ENCODE measurements around the gene NPB.
A peak's percentile ranks its signal among the peaks of the same experiment; 100 is the strongest.

The NPB gene

DNA sequence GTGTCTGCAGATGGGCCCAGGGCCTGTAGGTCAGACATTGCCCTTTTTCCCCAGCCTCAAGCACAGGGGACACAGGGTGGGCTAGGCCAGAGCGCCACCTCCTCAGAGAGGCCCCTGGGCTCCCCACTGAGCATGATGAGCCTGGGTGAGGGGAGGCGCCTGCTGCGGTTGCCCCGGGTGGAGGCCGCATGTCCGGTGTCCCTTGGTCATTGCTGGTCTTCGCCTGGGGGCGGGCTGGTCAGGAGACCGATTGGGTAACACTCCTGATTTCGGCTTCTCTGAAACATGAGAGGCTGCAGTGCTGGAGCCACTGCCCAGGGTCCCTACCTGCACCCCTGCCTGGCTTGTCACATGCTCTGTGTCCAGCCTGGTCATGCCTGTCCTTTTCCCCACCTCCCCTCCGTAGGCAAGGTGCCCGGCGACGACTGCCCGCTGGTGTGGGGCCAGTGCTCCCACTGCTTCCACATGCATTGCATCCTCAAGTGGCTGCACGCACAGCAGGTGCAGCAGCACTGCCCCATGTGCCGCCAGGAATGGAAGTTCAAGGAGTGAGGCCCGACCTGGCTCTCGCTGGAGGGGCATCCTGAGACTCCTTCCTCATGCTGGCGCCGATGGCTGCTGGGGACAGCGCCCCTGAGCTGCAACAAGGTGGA is 2.4 kb upstream of the NPB start:
- no peak for DNase-seq

- DNase-seq: no peak
Measured at GRCh38 chr17:81900181-81900820, 1.7 kb upstream of the NPB start.

- no peak for DNase-seq
Measured at GRCh38 chr17:81901167-81902022, 643 bp upstream of the NPB start.

DNA sequence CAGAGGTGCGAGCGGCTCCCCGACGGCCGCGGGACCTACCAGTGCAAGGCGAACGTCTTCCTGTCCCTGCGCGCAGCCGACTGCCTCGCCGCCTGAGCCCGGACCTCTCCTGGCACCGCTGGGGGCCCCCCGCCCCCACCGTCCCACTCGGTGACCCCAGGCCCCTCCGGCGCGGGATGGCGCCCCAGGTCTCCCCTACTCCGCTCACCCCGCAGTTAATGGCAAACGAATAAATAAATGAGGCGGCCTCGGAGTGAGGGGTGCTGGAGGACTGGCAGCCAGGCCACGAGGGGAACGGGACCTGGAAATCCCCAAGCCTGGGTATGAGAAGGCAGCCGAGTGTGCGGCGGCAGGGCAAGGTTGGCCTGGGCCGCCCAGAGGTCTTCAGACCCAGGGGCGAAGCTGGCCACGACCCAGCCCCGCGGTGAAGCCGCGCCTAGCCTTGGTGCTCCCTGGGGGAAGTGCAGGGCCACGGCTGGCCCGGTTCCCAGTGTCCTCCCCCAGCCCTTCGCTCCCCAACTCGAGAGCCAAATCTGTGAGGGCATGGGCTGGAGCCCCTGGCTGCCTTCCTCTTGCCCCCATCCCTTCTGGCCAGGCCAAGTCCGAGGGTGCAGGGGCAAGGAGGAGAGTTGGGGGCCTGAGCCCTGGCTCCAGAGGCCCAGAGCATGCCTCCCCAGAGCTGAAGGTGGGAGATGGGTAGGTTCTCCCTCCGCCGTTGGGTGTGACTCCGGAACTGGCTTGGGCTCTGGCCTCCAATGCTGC is 796 bp downstream of the NPB start:
- DNase-seq: no peak

- DNase-seq: no peak
Measured at GRCh38 chr17:81903415-81903831, 1.4 kb downstream of the NPB start.

DNA sequence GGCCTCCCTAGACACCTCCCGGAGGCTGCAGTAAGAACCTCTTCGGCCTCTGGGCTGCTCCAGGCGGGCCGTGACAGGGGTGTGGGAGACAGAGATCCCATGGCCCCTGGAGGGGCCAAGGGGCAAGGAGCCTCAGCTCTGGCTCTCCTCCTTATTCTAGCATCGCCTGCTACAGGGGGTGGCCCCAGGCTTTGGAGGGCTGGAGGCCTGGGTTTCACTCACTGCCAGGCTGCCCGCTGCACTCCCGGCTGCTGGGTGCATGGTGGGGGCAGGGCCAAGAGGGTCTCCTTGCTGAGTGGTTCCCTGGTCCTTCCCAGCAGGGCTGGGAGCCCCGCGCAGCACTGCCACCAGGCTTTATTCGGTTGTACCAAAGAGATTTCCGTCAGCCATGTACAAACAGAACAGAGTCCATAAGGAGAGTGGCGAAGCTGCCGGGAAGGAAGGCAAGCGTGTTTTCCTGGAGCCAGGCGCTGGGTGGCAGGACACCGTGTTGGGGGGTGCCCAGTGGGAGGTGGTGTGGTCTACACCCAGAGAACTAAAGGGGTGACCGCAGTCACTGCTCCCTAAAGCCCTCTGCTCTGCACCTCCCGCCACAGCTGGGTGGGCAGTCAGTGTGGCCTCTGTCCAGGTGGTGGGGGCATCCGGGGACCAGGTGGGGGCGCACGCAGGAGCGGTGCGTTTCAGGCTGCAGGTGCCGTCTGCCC is 2.0 kb downstream of the NPB start:
- DNase-seq: no peak

DNA sequence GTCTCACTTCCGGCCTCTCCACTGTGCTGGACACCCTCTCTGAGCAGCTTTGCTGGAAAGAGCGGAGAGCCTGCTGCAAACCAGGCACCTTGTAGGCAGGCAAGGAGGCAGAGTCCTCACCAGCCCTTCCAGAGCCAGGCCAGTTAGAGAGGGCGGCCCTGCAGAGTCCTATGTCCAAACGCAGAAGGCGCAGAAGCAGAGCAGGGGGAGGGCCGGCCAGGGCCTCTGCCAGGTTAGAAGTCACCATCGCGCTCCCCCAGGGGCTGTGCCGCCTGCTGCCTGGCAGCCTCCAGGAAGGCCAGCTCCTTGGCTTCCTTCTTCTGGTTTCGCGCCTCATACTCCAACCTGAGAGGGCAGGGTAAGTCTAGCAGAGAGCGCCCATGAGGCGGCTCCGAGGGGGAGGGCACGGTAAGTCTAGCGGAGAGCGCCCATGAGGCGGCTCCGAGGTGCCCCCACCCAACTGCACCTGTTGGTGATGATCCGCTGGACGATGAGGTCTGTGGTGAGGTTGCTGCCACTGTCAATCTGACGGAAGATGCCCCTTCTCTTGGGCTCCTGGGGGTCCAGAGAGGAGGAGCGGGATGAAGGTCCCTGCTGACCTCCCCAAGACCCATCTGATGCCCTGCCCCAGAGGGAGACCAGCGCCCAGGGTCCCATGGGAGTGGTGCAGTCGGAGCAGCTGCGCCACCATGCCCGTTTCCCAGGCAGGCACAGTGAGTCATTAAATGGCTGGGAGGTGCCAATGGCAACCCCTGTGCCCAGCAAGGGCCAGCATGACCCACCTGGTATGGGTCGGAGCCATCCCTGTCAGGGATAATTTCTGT is 2.8 kb downstream of the NPB start:
- DNase-seq: no peak

DNA sequence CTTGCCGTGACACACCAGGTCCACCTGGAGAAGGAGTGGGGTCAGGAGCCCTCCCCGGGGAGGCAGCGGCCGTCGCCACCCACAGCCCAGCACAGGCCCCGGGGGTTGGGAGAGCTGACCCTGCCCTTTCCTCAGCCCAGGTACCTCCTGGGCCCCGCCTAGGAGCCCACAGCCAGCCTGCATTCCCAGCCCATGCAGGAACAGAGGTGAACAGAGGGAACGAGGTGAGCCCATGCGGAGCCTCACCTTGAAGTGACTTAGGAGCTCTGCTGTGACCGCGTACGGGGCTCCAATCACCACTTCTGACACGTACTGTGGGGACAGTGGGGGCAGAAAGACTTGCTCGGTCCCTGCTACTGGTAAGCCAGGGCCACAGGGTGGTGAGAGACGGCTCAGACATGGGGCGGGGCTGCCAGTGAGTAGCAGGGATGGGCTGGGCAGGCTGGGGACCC is 3.4 kb downstream of the NPB start:
- no peak for DNase-seq

GRCh38 chr17:81905993-81906392 is 4.0 kb downstream of the NPB start:
- DNase-seq: no peak

GRCh38 chr17:81906476-81907218 is 4.6 kb downstream of the NPB start:
- no peak for DNase-seq

DNA sequence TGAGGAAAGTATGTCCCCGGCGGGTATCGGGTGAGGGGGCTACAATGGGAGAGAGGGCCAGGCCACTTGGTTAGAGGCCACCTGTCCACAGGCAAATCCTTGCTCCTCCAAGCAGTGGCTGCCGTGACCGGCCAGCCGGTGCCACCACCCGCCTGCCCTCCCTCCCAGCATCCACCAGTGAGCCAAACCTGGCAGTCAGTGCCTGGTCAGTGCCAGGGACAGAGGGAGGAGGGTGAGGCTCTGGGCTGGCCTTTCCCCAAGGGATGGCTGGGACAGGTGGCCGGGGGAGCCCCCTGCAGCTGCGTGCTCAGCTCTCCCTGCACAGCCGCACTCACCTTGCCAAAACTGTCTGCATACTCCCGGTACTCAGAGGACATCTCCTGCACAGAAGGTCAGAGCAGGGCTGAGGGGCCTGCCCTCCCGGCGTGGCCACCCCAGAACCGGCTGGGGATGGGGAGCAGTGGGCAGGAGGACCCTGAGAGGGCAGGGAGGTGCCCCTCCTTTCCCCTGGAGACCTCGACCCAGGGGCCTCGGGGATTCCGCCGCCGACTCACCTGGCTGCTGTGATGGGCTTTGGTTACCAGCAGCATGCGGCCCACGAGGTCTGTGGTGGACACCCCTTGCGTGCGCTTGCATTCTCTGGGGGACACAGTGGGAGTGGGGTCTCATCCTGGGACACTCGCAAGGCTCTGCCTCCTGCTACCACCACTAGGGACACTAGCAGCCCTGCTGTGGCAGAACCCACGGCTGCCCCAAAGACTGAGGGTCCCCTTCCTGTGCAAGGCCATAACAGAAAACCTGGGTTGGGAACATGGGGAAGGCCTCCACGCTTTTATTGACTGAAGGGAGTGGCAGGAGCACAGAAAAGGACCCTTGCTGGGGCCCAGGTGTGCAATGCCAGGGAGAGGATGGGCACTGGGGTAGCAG is 5.4 kb downstream of the NPB start:
- no peak for DNase-seq

DNA sequence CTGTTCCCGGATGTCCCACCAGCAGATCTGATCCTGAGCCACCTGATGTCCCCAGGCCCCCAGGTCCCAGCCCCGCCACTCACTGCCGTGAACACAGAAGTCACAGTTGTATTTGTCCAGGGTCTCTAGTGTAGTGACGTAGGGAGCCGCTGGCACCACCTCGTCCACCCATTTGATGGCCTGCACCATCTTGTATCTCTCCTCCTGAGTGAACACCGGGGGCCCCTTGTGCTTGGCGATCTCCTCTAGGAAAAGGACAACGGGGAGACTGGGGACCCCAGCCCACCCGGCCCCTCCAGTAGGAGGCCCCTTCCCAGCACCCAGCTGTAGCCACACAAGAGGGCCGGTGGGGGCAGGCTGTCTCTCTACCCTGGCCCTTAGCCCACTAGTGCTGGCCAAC is 6.8 kb downstream of the NPB start:
- DNase-seq: no peak

DNA sequence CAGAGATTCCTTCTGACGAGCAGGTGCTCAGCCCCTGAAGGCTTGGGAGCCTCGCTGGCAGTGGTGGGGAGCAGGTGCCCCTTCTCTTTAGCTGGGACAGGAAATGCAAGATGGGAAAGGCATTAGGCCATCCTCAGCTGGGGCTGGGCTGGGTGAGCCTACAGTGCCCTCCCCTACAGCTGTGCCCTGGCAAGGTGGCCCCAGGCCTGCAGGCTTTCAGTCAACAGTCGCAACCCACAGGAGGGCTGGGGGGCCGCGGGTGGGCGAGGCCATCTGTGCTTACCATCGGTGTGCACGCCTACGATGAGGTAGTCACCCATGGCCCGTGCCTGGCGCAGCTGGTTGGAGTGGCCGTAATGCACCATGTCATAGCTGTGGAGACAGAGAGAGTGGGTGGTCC is 7.2 kb downstream of the NPB start:
- no peak for DNase-seq

DNA sequence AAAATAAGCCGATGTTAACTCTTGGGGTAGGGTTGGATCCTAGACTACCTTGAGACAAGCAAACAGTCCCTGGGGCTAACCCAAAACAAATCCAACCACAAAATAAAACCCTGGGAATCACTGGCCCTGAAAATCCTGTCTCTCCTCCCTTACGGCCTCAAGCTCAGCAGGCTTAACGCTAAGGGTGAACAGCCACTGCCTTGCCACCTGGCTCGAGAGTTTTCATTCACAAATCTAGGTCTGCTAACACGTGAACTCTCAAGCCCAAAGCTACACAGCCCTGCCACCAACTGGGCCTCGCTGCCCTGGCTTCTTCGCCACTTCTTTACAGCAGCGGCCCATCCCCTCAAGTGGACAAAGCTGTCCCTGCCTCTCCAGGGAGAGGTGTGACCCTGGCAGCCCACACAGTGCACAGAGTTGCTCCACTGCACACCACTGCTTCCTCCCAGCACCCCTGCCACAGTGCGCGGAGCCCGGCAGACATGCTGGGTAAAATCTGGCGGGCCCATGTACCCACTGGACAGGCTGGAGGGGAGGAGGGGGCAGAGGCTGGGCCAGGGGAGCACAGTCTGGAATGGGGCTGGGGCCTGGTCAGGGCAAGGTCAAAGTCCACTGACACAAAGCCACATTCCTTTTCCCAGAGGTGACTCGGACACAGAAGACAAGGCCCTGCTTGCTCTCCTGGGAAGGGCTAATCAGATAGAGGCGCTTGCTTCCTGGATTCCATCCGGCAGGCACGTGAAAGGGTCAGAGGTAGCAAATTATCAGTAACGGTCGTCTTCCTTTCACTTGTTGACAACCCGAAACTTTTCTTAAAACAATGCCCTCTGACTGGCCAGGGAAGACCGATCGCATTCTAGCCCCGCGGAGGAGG is 8.2 kb downstream of the NPB start:
- peak in 2 of 3 experiments; percentile 43 to 59 for DNase-seq

- peak in 2 of 3 experiments; percentile 57 to 59 for DNase-seq
Measured at GRCh38 chr17:81910840-81911276, 8.8 kb downstream of the NPB start.

DNA sequence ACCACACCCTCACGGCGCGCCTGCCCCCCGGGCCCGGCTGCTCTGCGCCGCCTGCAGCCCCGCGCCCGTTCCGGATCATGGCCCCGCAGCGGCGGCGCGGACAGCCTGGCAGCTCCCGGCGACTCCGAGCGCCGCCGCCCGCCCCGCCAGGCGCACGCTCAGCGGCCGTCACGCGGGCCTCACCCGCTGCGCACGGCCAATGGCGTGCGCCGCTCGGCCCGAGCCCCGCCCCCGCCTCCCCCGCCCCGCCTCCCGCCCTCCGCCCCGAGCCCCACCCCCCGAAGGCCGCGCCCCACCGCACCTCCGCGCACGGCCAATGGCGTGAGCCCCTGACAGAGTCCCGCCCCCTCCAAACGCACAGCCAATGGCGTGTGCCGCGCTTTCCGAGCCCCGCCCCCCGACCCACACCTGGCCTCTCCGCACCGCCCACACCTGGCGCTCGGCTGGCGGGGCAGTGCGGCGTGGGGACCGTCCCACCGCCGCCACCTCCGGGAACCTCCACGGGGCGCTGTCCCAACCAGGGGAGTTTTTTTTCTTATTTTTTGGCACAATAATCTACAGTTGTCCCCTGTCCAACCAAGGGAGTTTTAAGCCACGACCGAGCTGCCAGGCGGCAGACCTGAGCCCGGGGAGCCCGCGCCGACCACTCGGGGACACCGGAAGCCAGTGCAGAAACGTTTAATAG is 9.4 kb downstream of the NPB start, which contains the start of gene PCYT2:
Gene PCYT2 (minus strand): TSS at position 123 of the 685 bp plus-strand sequence. CDS start 44 bp downstream, at position 79.
- peak; percentile 79 to 91 (median 91) for DNase-seq

- no peak for DNase-seq
Measured at GRCh38 chr17:81911969-81912368, 9.9 kb downstream of the NPB start.

All from NCI-H1417 (cell line).